GM19023 (cell line): ENCODE results near the gene ASZ1.

Source experiments
- ATAC-seq: cut with Tn5 transposase; IDR thresholded peaks from one replicate; pipeline ENCODE4 v1.9.1; 2021; ENCODE audit warnings: mild to moderate bottlenecking, moderate library complexity; ENCODE audit not compliant: unreplicated experiment

The ASZ1 gene

DNA sequence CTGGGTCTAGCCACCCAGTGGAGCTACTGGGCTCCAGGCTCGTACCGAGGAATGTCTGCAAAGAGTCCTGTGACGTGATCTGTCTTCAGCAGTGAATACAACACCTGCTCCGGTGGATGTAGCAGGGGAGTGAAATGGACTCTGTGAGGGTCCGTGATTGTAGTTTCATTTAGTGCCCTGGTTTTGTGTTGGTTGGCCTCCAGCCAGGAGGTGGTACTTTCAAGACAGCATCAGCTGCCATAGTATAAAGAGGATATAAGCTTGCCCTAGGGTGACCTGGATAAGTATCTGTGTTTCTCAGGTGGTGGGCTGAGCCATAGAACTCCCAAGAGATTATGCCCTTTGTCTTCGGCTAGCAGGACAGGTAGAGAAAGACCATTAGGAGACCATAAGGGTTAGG is 79.8 kb downstream of the ASZ1 start:
- no peak for ATAC-seq

DNA sequence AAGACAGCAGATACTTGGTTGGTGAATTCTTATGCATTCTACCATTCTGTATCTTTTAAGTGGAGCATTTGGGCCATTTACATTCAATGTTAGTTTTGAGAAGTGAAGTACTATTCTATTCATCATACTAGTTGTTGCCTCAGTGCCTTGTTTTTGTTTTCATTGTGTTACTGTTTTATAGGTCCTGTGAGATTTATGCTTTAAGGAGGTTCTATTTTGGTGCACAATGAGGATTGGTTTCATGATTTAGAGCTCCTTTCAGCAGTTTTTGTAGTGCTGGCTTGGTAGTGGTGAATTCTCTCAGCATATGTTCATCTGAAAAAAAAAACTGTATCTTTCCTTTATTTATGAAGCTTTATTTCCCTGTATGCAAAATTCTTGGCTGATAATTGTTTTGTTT is 81.1 kb downstream of the ASZ1 start:
- ATAC-seq, result no peak

GRCh38 chr7:117338020-117338419 is 89.3 kb downstream of the ASZ1 start:
- no peak for ATAC-seq

DNA sequence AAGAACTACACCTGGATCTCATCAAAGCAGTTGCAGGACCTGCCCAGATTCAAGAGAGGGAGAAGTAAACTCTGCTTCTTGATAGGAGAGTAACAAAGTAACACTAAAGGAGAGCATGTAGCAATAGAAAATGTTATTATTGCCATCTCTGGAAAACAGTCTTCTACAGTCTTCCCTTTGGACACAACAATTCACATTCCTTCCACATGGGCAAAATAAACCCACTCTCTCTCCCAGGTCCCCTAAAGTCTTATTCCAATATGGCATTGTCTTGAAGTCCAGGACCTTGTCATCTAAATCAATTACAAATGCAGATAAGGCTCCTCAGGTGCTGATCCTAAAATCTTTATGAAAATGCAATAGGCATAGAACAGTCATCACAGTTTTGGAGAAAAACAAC is 94.1 kb downstream of the ASZ1 start:
- no peak for ATAC-seq

DNA sequence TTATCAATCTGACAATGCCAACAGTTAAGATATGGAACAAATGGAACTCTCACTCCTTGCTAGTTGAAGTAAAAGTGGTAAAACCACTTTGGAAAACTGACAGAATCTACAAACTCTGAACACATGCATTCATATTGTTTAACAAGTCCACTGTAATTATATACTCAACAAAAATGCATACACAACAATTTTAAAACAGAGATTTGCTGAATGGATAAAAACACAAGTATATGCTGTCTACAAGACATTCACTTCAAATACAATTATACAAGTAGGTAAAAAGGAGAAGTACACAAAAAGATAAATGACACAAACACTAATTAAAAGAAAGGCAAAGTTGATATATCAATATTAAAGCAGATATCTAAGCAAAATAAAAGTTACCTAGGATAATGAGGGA is 95.3 kb downstream of the ASZ1 start:
- no peak for ATAC-seq

DNA sequence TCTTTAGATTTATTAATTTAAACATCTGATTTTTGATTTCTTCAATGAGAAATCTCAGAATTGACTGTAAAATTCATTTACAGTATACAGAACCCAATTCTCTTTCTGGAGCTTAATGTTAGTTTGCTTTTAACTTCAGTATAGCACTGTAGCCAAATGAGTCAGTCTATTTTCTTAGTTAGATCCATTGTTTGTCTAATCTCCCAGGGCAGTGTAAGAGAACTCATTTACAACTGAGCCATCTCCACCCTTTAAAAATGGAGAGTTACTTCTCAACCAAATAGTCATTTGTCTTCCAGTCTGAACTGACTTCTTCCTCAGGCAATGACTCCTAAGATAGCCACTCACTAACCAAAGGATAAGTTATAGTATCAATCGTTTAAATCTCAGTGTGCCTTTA is 101.5 kb downstream of the ASZ1 start:
- ATAC-seq, result no peak

DNA sequence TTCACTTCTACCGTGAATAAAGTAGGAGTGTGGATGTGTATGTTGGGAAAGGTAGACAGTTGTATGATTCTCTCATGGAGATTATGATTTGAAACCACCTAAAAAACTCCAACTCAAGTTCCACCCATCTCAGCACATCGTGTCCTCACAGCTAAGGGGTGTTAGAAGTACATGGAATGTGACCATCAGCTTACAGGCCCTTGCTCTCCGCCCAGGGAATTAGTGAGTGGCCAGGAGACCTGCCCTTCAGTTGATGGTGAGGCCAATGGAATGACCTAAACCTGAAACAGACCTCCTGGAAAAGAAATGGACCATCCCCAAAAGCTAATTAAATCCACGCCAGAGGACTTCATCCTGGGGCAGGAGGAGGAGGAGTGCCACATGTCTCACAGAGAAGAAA is 102.3 kb downstream of the ASZ1 start:
- no peak for ATAC-seq

DNA sequence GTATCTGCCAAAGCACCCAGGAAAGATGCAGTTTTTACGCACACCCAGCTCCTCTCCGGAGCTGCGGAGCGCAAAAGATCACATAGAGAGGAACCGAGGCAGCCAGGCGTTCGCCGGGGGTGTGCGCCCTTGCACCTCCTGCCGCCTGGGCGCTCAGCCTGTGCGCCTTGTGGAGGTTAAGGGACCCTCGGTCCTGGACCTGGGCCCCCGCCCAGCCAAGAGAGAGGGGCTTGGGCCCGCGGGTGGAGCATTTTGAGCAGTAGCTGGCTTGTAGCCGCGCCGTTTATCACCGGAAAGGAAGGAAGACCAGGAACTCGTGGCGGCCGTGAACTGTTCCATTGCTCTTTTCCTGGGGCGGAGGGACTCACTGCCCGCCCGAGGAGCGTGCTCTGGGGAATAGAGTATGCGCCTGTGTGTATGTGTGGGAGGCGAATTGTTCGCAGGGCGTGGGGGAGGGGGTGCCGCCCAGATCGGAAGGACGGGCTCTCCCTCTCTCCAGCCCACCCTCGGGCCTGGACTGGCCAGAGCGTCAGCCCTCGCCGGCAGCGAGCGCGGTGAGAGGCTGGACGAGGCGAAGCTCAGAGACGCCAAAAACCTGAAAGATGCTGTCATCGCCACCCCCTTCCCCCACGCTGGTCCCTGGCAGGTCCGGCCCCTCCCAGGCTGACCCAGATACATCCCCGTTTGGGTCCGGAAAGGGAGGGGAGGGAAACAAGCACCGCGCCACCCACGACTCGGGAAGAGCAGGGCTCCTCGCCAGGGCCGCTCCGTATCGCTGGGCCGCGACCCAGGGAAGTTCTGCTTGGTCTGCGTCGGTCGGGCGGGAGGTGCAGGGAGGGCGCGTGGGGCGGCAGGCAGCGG is 103.2 kb downstream of the ASZ1 start:
- ATAC-seq, result no peak

DNA sequence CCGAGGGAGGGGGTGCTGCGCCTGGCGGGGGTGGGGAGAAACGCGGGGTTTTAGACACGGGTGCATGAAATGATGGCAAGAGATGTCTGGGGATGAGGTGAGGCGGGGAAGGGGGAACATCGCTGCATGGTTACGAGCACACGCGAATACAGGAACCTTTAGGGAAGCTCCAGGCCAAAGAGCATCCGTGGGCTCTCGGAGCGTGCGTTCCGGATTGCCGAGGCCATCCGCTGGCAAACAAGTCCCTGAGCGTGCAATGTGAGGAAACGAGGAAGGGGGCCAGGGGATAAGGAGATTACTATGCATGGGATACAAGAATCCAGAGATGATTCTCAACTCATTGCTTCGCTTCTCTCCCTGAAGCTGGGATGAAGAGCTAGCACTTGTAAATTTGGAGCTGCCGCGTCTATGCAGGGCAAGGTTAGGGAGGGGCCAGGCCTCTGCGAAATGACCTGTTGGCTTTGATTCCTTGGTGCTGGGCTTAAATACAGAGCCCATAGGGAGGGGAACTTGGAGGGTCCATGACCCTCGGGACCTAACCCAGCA is 103.9 kb downstream of the ASZ1 start:
- no peak for ATAC-seq

GRCh38 chr7:117322741-117323304 is 104.5 kb downstream of the ASZ1 start, which contains the start of gene WNT2:
WNT2 (minus strand) TSS chr7:117323058; CDS start chr7:117322989, 69 bp downstream.
- no peak for ATAC-seq

DNA sequence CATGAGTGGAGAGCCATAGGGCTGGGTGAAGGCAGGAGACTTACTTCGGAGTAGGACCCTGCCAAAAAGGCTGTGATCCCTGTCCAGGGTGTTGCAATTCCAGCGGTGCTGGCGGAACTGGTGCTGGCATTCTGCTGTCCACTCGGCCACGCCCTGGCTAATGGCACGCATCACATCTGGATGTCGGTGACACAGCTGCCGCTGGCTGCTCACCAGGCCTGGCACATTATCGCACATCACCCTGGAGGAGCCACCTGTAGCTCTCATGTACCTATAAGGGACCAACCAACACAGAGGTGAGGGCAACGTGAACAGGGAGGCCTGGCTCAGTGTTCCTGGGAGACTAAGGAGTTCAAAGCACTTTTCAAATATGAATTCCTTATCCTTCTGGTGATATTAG is 106.8 kb downstream of the ASZ1 start:
- no peak for ATAC-seq

- no peak for ATAC-seq
Observed at GRCh38 chr7:117319181-117319580, 108.1 kb downstream of the ASZ1 start.

DNA sequence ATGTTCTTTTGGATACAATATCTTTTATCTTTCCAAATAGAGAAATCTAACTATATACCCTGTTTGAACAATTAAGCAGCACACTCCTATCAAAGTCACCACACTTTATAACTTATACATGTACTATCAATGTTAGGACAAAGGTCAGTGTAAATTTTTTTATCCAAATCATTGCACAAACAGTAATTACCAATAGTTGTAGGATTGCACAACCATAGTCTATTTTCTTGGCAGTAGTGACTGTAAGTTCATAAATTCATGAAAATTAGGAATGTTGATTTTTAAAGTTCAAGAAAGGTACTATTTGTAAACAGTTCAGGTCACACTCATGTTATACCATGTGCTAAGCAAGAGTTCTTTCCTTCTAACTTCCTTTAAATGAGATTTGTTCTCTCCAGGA is 113.7 kb downstream of the ASZ1 start:
- no peak for ATAC-seq
